GM19463 (cell line): ENCODE data around the gene IQSEC2.

Experiments
- ATAC-seq: cut with Tn5 transposase; IDR thresholded peaks from one replicate; pipeline ENCODE4 v1.9.1; 2021; ENCODE audit warnings: mild to moderate bottlenecking, moderate library complexity; ENCODE audit not compliant: unreplicated experiment

The IQSEC2 gene

DNA sequence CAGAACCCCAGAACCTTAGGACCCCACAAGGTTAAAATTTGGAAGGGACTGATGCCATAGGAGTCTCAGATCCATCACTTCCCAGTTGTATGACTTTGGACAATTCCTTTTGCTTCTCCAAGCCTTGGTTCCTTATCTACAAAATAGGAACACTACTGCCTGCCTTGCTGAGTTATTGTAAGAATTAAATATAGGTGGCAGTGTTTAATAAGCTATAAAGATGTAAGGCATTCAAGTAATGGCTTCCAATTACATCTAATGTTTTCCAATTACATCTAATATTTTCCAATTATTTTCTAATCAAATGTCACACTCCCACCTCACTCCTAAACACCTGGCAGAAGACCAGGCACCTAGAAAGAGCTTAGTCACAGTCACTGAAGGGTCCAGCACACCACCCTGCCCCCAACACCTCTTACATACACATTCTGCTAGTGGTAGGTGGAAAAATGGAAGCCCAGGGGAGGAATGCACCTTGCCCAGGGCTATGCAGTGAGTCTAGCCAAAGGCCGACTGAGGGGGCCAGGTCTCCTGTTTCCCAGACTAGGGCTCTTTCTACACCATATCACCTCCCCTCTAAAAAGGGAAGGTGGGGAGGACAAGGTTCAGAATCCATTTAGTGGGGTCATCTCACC, 31.9 kb downstream of the IQSEC2 start:
- ATAC-seq = no peak

- ATAC-seq = no peak
Measured at GRCh38 chrX:53247928-53248327, 33.5 kb downstream of the IQSEC2 start.

- no peak for ATAC-seq
Measured at GRCh38 chrX:53246231-53246630, 35.2 kb downstream of the IQSEC2 start.

DNA sequence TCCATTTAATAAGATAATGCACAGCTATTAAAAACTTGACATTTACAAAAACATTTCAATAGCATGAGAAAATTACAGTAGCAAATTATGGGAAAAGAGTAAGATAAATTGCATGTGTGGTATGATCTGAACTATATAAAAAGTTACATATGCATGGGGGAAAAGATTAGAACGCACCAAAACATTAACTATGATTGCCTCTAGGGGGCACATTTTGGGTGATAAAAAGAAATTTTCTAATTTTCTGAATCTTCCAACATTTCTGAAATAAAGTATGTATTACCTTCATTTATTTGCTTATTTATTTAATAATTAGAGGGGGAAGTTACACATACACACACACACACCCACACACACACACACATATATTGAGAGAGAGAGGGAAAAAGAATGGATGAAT, 36.8 kb downstream of the IQSEC2 start:
- no peak for ATAC-seq

DNA sequence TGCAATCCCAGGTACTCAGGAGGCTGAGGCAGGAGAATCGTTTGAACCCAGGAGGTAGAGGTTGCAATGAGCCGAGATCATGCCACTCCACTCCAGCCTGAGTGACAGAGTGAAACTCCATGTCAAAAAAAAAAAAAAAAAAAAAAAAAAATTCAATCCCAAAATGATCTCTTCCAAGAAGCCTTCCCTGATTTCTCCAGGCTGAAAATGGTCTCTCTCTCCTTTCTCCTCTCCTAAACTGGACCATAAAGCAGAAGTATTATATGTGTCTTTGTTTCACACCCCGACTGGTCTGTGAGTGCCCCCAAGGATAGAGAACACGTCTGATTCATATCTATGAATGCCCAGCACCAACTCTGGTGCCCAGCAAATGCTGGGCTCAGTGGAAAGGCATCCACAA, 39.1 kb downstream of the IQSEC2 start:
- ATAC-seq = no peak

DNA sequence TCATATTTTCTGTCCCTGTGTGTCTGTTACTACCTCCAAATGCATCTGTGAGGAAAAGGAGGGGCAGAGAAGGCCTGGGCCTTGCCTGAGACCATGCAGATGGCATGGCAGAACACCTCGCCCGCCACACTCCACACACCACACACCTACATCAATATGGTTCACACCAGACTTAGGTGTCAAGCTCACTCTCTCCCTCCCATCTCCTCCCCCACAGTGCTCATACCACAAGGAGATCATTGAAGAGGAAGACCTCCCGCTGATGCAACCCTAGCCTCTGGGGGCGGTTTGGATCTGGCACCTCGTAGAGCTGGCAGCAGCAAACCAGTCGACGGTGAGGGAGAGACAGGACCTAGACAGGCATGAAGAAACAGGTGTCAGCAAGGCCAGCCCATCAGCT, 39.8 kb downstream of the IQSEC2 start:
- ATAC-seq = no peak

GRCh38 chrX:53239474-53239873, 41.9 kb downstream of the IQSEC2 start:
- ATAC-seq = no peak

- ATAC-seq = no peak
Measured at GRCh38 chrX:53237056-53237455, 44.3 kb downstream of the IQSEC2 start.

DNA sequence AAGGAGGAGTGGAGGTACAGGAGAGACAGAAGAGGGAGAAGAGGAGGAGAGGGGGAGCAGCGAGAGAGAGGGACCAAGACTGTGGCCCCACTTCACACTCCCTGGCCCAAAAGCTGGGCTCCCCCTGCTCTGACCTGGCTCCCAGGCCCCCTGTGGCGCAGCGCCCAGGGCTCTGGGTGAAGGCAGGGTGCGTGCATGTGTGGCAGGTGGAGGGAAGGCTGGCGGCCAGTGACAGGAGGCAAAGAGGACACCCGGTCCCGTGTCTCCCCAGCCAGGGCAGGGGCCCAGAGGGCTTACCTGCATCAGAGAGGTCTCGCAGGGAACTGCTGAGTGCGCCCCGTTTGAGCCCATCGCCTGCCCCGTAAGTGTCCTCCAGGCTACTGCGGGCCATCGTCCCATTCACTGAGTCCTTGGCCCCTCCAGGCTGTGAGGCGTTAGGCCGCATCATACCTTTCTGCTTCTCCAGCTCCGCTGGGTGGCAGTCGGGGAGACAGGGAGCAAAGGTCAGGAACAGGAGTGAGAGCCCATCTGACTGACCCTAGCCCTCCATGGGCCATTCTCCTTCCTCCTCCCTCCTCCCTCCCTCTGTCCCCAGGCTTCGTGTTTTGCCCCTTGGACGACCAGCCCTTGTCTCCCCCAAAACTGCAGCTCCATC, 45.2 kb downstream of the IQSEC2 start:
- no peak for ATAC-seq

DNA sequence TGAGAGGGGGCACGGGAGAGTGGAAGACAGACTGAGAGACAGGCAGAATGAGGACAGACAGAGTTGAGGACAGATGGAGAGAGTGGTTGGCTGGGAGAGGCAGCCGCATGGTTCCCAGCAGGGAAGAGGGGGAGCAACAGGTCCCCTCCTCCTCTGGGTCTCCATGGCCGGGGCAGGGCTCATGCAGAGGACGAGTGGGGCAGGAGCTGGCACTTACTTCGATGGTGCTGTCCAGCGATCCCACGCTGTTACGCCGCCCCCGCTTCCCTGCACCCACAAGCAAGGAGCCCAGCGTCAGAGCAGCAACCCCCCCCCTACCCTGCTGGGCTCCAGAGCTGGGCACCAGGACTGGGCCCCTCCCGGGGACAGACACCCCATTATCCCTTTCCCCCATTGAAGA, 45.8 kb downstream of the IQSEC2 start:
- no peak for ATAC-seq

GRCh38 chrX:53234484-53234883, 46.9 kb downstream of the IQSEC2 start:
- no peak for ATAC-seq

- ATAC-seq = no peak
Measured at GRCh38 chrX:53233536-53233935, 47.8 kb downstream of the IQSEC2 start.

DNA sequence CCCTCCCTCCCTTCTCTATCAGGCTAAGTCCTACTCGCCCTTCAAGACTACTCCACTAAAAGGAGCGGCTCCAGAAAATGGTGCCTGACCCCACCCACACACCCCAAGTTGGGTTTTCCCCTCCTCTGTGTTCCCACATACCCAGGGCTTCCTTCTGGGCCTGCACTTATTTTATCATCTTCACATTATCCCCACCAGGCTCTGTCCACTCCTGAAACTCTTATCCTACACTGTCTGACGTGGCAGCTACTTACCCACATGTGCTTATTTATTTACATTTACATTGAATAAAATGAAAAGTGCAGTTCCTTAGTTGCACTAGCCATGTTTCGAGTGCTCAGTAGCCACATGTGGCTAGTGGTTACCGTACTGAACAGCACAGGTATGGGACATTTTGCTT, 51.3 kb downstream of the IQSEC2 start:
- ATAC-seq = no peak

GRCh38 chrX:53227224-53227765, 54.1 kb downstream of the IQSEC2 start:
- ATAC-seq = no peak

DNA sequence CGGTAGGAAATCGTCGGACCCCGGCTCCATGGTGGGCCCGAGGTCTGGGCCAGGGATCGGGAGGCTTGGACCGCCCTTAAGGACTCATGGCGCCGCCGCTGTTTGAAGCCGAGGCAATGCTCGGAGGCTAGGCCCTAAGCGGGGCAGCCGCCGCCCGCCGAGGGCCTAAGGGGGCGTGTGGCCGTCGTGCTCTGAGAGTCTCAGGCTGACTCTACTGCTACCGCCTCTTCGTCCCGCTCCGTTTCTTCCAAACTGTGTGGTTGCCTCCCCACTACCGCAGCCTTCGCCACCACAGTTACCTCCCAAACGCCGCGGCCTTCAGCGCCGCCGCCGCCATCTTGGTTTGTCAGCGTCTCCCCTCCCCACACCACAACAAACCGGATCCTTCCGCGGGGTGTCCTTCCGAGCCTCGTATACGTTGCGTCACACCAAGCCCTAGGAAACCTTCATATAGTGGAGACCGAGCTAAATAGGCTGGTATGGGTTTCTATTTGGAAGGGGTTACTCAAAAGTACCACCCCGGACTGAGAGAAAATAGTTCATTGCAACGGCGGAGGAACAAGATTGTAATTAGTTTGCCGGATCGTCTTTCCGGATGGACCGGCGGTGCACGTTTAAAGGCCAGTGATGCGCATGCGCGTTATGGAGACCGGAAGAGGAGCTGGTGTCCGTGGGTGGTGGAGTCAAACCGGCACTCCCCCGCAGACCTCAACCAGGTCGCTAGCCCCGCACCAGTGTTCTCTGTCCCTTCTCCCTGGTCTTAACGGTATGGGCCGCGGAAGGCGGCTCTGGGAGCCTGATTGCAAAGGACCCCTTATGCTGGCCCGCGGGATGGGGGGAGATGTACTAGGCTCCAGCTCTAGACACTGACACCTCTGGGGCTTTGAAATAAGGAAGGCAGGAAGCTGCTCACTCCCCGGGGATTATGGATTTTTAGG, 56.3 kb downstream of the IQSEC2 start, which contains the start of gene KDM5C:
Gene KDM5C (minus strand): TSS at position 348 of the 938 bp plus-strand sequence. CDS start 318 bp downstream, at position 30.
- peak; percentile 81 for ATAC-seq

DNA sequence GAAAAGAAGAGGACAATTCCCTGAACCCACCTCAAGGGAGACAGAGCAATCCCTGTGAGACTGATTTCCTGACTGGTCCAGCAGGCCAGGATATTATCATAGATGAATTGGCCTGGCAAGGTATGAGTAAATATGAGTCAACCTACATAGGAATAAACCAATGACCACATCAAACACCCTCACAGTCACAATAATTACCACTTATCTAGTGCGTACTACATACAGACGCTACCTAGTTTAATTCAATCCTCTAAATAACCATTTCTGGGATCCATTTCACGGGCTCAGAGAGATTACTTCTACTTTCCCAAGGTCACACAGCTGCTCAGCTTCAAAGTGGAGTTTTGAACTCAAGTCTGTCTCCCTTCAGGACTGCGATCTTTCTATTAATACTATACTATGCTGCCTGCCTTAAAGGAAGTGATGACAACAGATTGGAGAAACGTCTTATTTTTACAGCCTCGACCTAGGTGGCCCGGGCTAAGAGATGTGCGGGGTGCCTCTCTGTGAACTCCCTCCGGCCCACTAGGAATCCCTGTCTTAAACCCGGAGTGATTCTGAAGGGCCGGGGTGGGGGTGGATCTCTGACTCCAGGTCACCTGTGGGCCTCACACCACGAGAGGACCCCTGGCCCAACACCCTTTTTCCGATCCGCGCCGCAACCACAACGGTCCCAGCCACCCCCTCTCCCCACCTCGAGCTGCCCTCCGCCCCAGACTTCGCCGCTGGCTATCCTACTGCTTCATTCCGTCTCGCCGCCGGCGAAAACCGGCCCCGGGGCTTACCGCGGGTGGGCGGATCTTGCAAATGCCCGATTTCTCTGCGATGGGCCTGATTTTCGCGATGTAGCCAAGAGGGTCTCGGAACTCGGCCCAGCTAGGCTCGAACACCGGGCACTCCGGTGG, 57.2 kb downstream of the IQSEC2 start:
- ATAC-seq = no peak

- no peak for ATAC-seq
Measured at GRCh38 chrX:53223068-53223693, 58.2 kb downstream of the IQSEC2 start.
